Measurements from ENCODE around the gene PHF21A.

Gene PHF21A

GRCh38 chr11:46003572-46003971 is 117.7 kb downstream of the PHF21A start:
- no peak for TF ChIP-seq SIN3A (IDR thresholded peaks at IDR 0.05; ENCODE audit: borderline replicate concordance, insufficient read depth, low read length)
- no peak for TF ChIP-seq FOXP2 (optimal IDR thresholded peaks at IDR 0.05; ENCODE audit: borderline replicate concordance, extremely low read depth, extremely low read length, insufficient read depth)
- TF ChIP-seq POLR2AphosphoS5 (IDR thresholded peaks at IDR 0.05; ENCODE audit: low read depth, low read length) = no peak
- no peak for TF ChIP-seq REST (IDR thresholded peaks at IDR 0.05; ENCODE audit: insufficient read depth in 1 of 2, low read depth in 2 of 2, low read length in 2 of 2)
- no peak for TF ChIP-seq TAF1 (IDR thresholded peaks at IDR 0.05; ENCODE audit: borderline replicate concordance, insufficient read depth, low read length)

- no peak for TF ChIP-seq SIN3A (IDR thresholded peaks at IDR 0.05; ENCODE audit: borderline replicate concordance, insufficient read depth, low read length)
- TF ChIP-seq FOXP2 (optimal IDR thresholded peaks at IDR 0.05; ENCODE audit: borderline replicate concordance, extremely low read depth, extremely low read length, insufficient read depth) = no peak
- no peak for TF ChIP-seq TAF1 (IDR thresholded peaks at IDR 0.05; ENCODE audit: borderline replicate concordance, insufficient read depth, low read length)
- no peak for TF ChIP-seq REST (IDR thresholded peaks at IDR 0.05; ENCODE audit: insufficient read depth in 1 of 2, low read depth in 2 of 2, low read length in 2 of 2)
- TF ChIP-seq POLR2AphosphoS5 (IDR thresholded peaks at IDR 0.05; ENCODE audit: low read depth, low read length) = no peak
Measured at GRCh38 chr11:46002189-46002588, 119.1 kb downstream of the PHF21A start.

- TF ChIP-seq REST (IDR thresholded peaks at IDR 0.05; ENCODE audit: insufficient read depth in 1 of 2, low read depth in 2 of 2, low read length in 2 of 2) (no peak), TAF1 (IDR thresholded peaks at IDR 0.05; ENCODE audit: borderline replicate concordance, insufficient read depth, low read length) (no peak), FOXP2 (optimal IDR thresholded peaks at IDR 0.05; ENCODE audit: borderline replicate concordance, extremely low read depth, extremely low read length, insufficient read depth) (no peak), SIN3A (IDR thresholded peaks at IDR 0.05; ENCODE audit: borderline replicate concordance, insufficient read depth, low read length) (no peak), POLR2AphosphoS5 (IDR thresholded peaks at IDR 0.05; ENCODE audit: low read depth, low read length) (no peak)
Measured at GRCh38 chr11:46001448-46001914, 119.8 kb downstream of the PHF21A start.

- no peak for TF ChIP-seq TAF1 (IDR thresholded peaks at IDR 0.05; ENCODE audit: borderline replicate concordance, insufficient read depth, low read length)
- TF ChIP-seq REST (IDR thresholded peaks at IDR 0.05; ENCODE audit: insufficient read depth in 1 of 2, low read depth in 2 of 2, low read length in 2 of 2) = no peak
- TF ChIP-seq SIN3A (IDR thresholded peaks at IDR 0.05; ENCODE audit: borderline replicate concordance, insufficient read depth, low read length) = no peak
- no peak for TF ChIP-seq FOXP2 (optimal IDR thresholded peaks at IDR 0.05; ENCODE audit: borderline replicate concordance, extremely low read depth, extremely low read length, insufficient read depth)
- no peak for TF ChIP-seq POLR2AphosphoS5 (IDR thresholded peaks at IDR 0.05; ENCODE audit: low read depth, low read length)
Measured at GRCh38 chr11:45997599-45997998, 123.7 kb downstream of the PHF21A start.

- TF ChIP-seq POLR2AphosphoS5 (IDR thresholded peaks at IDR 0.05; ENCODE audit: low read depth, low read length) (no peak), FOXP2 (optimal IDR thresholded peaks at IDR 0.05; ENCODE audit: borderline replicate concordance, extremely low read depth, extremely low read length, insufficient read depth) (no peak), SIN3A (IDR thresholded peaks at IDR 0.05; ENCODE audit: borderline replicate concordance, insufficient read depth, low read length) (no peak), REST (IDR thresholded peaks at IDR 0.05; ENCODE audit: insufficient read depth in 1 of 2, low read depth in 2 of 2, low read length in 2 of 2) (no peak), TAF1 (IDR thresholded peaks at IDR 0.05; ENCODE audit: borderline replicate concordance, insufficient read depth, low read length) (no peak)
Measured at GRCh38 chr11:45995342-45995734, 125.9 kb downstream of the PHF21A start.

All from PFSK-1 (cell line).